Measurements from ENCODE around the gene TBC1D10B.

DNA sequence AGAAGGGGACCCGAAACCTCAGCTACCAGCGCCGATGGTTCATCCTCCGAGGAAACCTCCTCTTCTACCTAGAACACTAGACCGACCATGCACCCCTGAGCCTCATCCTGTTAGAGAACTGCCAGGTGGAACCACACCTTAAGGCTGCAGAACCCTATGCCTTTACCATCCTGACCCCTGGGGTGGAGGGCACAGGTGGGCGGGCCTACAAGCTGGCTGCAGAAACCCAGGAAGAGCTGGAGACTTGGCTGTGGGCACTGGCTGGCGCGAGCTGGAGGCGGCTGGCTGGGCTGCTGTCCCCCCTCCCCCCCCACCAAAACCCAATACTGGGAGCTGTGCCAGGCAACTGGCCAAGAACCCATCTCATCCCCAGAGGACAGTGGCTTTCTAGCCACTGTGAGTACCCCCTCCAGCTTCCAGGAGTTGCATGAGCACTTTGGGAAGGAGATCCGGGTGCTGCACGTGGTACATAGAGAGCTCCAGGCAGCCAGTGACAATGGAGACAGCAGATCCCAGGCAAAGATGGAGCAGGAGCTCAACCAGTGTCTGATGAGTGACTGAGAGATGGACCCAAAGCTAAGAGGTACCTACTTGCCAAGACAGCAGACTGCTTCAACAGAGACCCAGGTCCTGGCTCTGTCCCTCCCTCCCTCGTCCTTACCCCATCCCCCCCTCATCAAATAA, 13.8 kb downstream of the TBC1D10B start:
- no peak for TF ChIP-seq TAF1 (IDR thresholded peaks at IDR 0.05; ENCODE audit: borderline replicate concordance, low read depth, low read length)
- TF ChIP-seq POLR2AphosphoS5 (IDR thresholded peaks at IDR 0.05; ENCODE audit: low read depth, low read length) = no peak
- no peak for TF ChIP-seq POLR2A (IDR thresholded peaks at IDR 0.05; ENCODE audit: low read depth, low read length)

Data from GM12892 (cell line).